Stimulated activated CD4-positive, alpha-beta T cell treated with anti-CD3 and anti-CD28 coated beads, Interleukin-1b, Interleukin-23, amount 100 ng/mL, for 24 hours (primary cell): Measurements from ENCODE around the gene RPS6KC1.
"Not testable (repeated sequence)": the region's sequence is repeated elsewhere in the genome, so short reads cannot be mapped to it uniquely, and the experiment has no call there.

Source experiments
- DNase-seq, 4 experiments: peaks; one replicate each; pipeline ENCODE4 v3.0.0-alpha.2; 2020; ENCODE audit warnings: low read depth in 4 of 4, low spot score in 1 of 4

The RPS6KC1 gene

GRCh38 chr1:213201380-213202155 is 150.5 kb downstream of the RPS6KC1 start:
- no peak for DNase-seq

- no peak for DNase-seq
These were observed 160.2 kb downstream of the RPS6KC1 start for GRCh38 chr1:213211201-213211600.

GRCh38 chr1:213219076-213219475 is 168.0 kb downstream of the RPS6KC1 start:
- DNase-seq: not testable (repeated sequence)

GRCh38 chr1:213221209-213221608 is 170.2 kb downstream of the RPS6KC1 start:
- no peak for DNase-seq

- no peak for DNase-seq
These were observed 176.4 kb downstream of the RPS6KC1 start for GRCh38 chr1:213227458-213227857.

GRCh38 chr1:213231795-213232231 is 180.8 kb downstream of the RPS6KC1 start:
- no peak for DNase-seq

GRCh38 chr1:213242883-213243282 is 191.8 kb downstream of the RPS6KC1 start:
- DNase-seq: no peak

GRCh38 chr1:213244664-213245091 is 193.6 kb downstream of the RPS6KC1 start:
- DNase-seq: peak in 2 of 4 experiments; percentile 0 to 2

- DNase-seq: no peak
These were observed 194.3 kb downstream of the RPS6KC1 start for GRCh38 chr1:213245260-213245910.

GRCh38 chr1:213247038-213247437 is 196.0 kb downstream of the RPS6KC1 start:
- no peak for DNase-seq

- DNase-seq: no peak
These were observed 198.4 kb downstream of the RPS6KC1 start for GRCh38 chr1:213249395-213249794.

GRCh38 chr1:213250041-213250440 is 199.0 kb downstream of the RPS6KC1 start:
- DNase-seq: no peak

- no peak for DNase-seq
These were observed 199.4 kb downstream of the RPS6KC1 start for GRCh38 chr1:213250446-213250845.

- no peak for DNase-seq
These were observed 200.9 kb downstream of the RPS6KC1 start for GRCh38 chr1:213251972-213252371.

- DNase-seq: no peak
These were observed 205.5 kb downstream of the RPS6KC1 start for GRCh38 chr1:213256438-213257087.

GRCh38 chr1:213260311-213261075 is 209.5 kb downstream of the RPS6KC1 start:
- DNase-seq: no peak

- no peak for DNase-seq
These were observed 213.5 kb downstream of the RPS6KC1 start for GRCh38 chr1:213264531-213264930.

- DNase-seq: no peak
These were observed 216.1 kb downstream of the RPS6KC1 start for GRCh38 chr1:213266983-213267772.

- no peak for DNase-seq
These were observed 217.2 kb downstream of the RPS6KC1 start for GRCh38 chr1:213268221-213268620.

GRCh38 chr1:213269829-213270228 is 218.8 kb downstream of the RPS6KC1 start:
- no peak for DNase-seq
